Peyer's patch (tissue), 4 donors: ENCODE measurements around the gene ZNF408.

ENCODE experiments used
- CTCF ChIP-seq, 6 experiments: fragments of 450-650 bp in 4 of 6; fragments of 200-600 bp in 2 of 6; sonication (generic) in 1 of 6; IDR thresholded peaks; one replicate each; pipeline ENCODE4 v1.5.1; 2017 to 2019; ENCODE audit warnings: antibody characterized with exemption in 6 of 6, mild to moderate bottlenecking in 3 of 6, moderate library complexity in 1 of 6
- POLR2A ChIP-seq, 2 donors: fragments of 450-650 bp; IDR thresholded peaks; one replicate each; pipeline ENCODE4 v1.5.1; 2017; ENCODE audit warnings: antibody characterized with exemption in 2 of 2, mild to moderate bottlenecking in 2 of 2, moderate library complexity in 2 of 2

GRCh38 chr11:46669711-46670139, 31.1 kb upstream of the ZNF408 start:
- TF ChIP-seq CTCF (IDR thresholded peaks at IDR 0.05), result peak in 3 of 6 experiments; percentile 14 to 29 (median 18)
- TF ChIP-seq POLR2A (IDR thresholded peaks at IDR 0.05), result no peak
